HG02588 (cell line): ENCODE measurements around the gene C15orf39.
"Not testable (repeated sequence)": the region's sequence is repeated elsewhere in the genome, so short reads cannot be mapped to it uniquely, and the experiment has no call there.

Experiments used
- ATAC-seq: cut with Tn5 transposase; IDR thresholded peaks from one replicate; pipeline ENCODE4 v1.9.1; 2021; ENCODE audit warnings: mild to moderate bottlenecking, moderate library complexity; ENCODE audit not compliant: unreplicated experiment

Gene C15orf39

GRCh38 chr15:75229191-75230015 is 27.7 kb downstream of the C15orf39 start:
- ATAC-seq = no peak

- no peak for ATAC-seq
These were observed 28.3 kb downstream of the C15orf39 start for GRCh38 chr15:75230016-75230343.

GRCh38 chr15:75230551-75231371 is 29.1 kb downstream of the C15orf39 start:
- ATAC-seq = no peak

- ATAC-seq = no peak
These were observed 30.2 kb downstream of the C15orf39 start for GRCh38 chr15:75231836-75232235.

GRCh38 chr15:75232252-75232813 is 30.7 kb downstream of the C15orf39 start:
- ATAC-seq = no peak

- no peak for ATAC-seq
These were observed 31.3 kb downstream of the C15orf39 start for GRCh38 chr15:75232826-75233503.

GRCh38 chr15:75233504-75234190 is 32.0 kb downstream of the C15orf39 start:
- no peak for ATAC-seq

GRCh38 chr15:75234191-75234810 is 32.6 kb downstream of the C15orf39 start:
- ATAC-seq = no peak

- ATAC-seq = no peak
These were observed 33.5 kb downstream of the C15orf39 start for GRCh38 chr15:75235051-75235673.

GRCh38 chr15:75235760-75236729 is 34.4 kb downstream of the C15orf39 start:
- ATAC-seq = no peak

GRCh38 chr15:75237316-75237982 is 35.8 kb downstream of the C15orf39 start:
- ATAC-seq = no peak

- no peak for ATAC-seq
These were observed 36.5 kb downstream of the C15orf39 start for GRCh38 chr15:75238150-75238549.

- not testable (repeated sequence) for ATAC-seq
These were observed 44.1 kb downstream of the C15orf39 start for GRCh38 chr15:75245741-75246140.

- ATAC-seq = not testable (repeated sequence)
These were observed 47.3 kb downstream of the C15orf39 start for GRCh38 chr15:75248991-75249390.

GRCh38 chr15:75249726-75250125 is 48.0 kb downstream of the C15orf39 start:
- no peak for ATAC-seq

- not testable (repeated sequence) for ATAC-seq
These were observed 49.7 kb downstream of the C15orf39 start for GRCh38 chr15:75251343-75251742.

- not testable (repeated sequence) for ATAC-seq
These were observed 50.6 kb downstream of the C15orf39 start for GRCh38 chr15:75252285-75252684.

GRCh38 chr15:75258034-75258433 is 56.4 kb downstream of the C15orf39 start, which contains the start of gene GOLGA6C:
Gene GOLGA6C, plus strand, starts transcription at chr15:75258334. Its CDS starts 265 bp downstream, at chr15:75258599.
- ATAC-seq = not testable (repeated sequence)
